ENCODE results near the gene NT5DC3.

DNA sequence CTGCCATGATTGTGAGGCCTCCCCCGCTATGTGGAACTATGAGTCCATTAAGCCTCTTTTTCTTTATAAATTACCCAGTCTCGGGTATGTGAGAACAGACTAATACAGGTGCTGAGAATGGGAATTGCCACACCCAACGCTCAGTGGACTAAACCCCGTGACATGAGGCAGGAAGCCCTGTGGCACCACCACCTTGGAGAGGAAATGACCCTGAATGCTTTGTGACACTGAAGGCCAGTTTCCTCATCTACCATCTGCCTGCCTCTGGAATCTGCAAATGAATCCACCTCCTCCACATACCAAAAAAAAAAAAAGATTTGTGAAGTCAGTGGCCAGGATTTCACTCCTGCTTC, 41.6 kb downstream of the NT5DC3 start:
- TF ChIP-seq EZH2 (IDR thresholded peaks at IDR 0.05; ENCODE audit: borderline replicate concordance, low read length) = no peak
- TF ChIP-seq, protein P1, sequence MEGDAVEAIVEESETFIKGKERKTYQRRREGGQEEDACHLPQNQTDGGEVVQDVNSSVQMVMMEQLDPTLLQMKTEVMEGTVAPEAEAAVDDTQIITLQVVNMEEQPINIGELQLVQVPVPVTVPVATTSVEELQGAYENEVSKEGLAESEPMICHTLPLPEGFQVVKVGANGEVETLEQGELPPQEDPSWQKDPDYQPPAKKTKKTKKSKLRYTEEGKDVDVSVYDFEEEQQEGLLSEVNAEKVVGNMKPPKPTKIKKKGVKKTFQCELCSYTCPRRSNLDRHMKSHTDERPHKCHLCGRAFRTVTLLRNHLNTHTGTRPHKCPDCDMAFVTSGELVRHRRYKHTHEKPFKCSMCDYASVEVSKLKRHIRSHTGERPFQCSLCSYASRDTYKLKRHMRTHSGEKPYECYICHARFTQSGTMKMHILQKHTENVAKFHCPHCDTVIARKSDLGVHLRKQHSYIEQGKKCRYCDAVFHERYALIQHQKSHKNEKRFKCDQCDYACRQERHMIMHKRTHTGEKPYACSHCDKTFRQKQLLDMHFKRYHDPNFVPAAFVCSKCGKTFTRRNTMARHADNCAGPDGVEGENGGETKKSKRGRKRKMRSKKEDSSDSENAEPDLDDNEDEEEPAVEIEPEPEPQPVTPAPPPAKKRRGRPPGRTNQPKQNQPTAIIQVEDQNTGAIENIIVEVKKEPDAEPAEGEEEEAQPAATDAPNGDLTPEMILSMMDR (IDR thresholded peaks at IDR 0.05; ENCODE audit: low read length) = no peak

All from OCI-LY1 (cell line).